Measurements from ENCODE around the gene PAF1.

PAF1 gene

DNA sequence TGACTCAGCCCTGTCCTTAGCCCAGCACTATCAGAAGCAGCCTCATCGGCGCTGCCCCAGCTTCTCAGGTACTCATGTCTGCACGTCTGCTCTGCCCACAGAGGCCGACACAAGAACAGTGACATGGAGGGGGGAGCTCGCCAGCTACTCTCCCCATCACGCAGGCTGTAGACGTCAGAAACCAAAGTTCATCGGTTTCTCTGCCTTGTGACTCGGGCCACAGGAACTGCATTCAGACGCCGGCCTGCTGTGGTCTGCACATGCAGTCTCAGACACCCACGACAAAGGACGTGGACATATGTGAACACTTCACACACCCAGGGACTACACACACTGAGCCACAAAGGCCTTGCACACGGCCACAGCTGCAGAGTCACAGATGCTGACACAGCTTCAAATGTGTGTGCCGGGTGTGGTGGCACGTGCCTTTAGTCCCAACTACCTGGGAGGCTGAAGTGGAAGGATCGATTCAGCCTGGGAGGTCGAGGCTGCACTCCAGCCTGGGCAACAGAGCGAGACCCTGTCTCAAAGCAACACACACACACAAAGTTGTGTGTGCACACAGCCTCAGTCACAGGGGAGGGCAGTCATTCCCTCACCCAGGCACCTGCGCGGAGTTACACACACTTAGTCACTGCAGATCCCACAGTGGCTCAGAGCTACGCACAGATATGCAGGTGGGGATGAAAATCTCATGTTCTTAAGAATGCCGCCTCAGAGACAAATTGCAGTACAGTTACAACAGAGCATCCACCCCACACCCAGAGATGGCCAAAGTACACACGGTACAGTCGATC lies 10.8 kb upstream of the PAF1 start:
- no peak for DNase-seq (ENCODE audit: insufficient read length, low spot score)
- TF ChIP-seq POLR2AphosphoS5 (IDR thresholded peaks at IDR 0.05; ENCODE audit: low read depth, low read length) (peak; percentile 11; the same call in 1 of the 2 replicates), PAX5 (IDR thresholded peaks at IDR 0.05; ENCODE audit: insufficient read depth, low read length, severe bottlenecking) (no peak), POLR2A (IDR thresholded peaks at IDR 0.05; ENCODE audit: low read depth, low read length) (no peak; the same call in 1 of the 2 replicates), POU2F2 (IDR thresholded peaks at IDR 0.05; ENCODE audit: low read depth, low read length) (peak; percentile 6; the same call in 1 of the 2 replicates), TAF1 (IDR thresholded peaks at IDR 0.05; ENCODE audit: low read depth, low read length) (peak; percentile 53), SPI1 (IDR thresholded peaks at IDR 0.05; ENCODE audit: low read depth, low read length) (no peak)
- FAIRE-seq, result no peak

DNA sequence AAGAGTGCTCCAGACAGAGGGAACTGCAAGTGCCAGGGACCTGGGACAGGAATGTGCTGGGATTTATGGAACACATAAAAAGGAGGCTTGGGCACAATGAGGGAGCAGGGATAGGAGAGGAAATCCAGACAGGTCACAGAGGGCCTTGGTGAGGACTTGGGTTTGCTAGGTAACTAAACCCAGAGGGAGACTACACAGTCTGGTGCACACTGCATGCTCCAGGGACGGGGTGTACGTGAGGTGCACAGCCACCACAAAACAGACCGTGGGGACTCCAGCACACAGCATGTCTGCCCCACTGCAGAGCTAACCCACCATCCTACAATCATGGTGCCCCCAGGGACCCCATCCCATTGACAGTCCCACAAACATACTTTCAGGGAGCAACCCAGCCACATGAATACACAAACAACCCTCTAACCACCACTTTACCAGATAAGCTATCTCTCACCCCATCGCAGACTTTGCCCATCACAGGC lies 10.2 kb upstream of the PAF1 start:
- TF ChIP-seq POLR2A (IDR thresholded peaks at IDR 0.05; ENCODE audit: low read depth, low read length), result no peak
- no peak for TF ChIP-seq PAX5 (IDR thresholded peaks at IDR 0.05; ENCODE audit: insufficient read depth, low read length, severe bottlenecking)
- no peak for TF ChIP-seq TAF1 (IDR thresholded peaks at IDR 0.05; ENCODE audit: low read depth, low read length)
- TF ChIP-seq POU2F2 (IDR thresholded peaks at IDR 0.05; ENCODE audit: low read depth, low read length), result peak; percentile 31; the same call in 1 of the 2 replicates
- no peak for TF ChIP-seq POLR2AphosphoS5 (IDR thresholded peaks at IDR 0.05; ENCODE audit: low read depth, low read length)
- TF ChIP-seq SPI1 (IDR thresholded peaks at IDR 0.05; ENCODE audit: low read depth, low read length), result no peak
- FAIRE-seq, result no peak

DNA sequence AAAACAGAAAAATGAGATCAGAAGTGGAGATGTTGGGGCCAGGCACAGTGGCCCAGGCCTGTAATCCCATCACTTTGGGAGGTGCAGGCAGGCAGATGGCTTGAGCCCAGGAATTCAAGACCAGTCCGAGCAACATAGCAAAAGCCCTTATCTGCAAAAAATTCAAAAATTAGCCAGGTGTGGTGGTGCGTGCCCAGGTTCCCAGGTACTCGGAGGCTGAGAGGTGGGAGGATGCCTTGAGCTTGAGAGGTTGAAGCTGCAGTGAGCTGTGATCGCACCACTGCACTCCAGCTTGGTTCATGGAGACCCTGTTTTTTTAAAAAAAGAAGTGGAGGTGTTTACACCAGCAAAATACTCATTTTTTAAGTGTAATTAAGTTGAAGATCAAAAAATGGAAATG lies 9.2 kb upstream of the PAF1 start:
- FAIRE-seq (no peak), DNase-seq (ENCODE audit: insufficient read length, low spot score) (no peak)
- TF ChIP-seq PAX5 (IDR thresholded peaks at IDR 0.05; ENCODE audit: insufficient read depth, low read length, severe bottlenecking) (no peak), POLR2AphosphoS5 (IDR thresholded peaks at IDR 0.05; ENCODE audit: low read depth, low read length) (no peak), POLR2A (IDR thresholded peaks at IDR 0.05; ENCODE audit: low read depth, low read length) (no peak), POU2F2 (IDR thresholded peaks at IDR 0.05; ENCODE audit: low read depth, low read length) (no peak), TAF1 (IDR thresholded peaks at IDR 0.05; ENCODE audit: low read depth, low read length) (no peak), SPI1 (IDR thresholded peaks at IDR 0.05; ENCODE audit: low read depth, low read length) (no peak)

More for the DNA sequence above, 10.2 kb upstream of the PAF1 start:
- DNase-seq (ENCODE audit: insufficient read length, low spot score), result no peak

DNA sequence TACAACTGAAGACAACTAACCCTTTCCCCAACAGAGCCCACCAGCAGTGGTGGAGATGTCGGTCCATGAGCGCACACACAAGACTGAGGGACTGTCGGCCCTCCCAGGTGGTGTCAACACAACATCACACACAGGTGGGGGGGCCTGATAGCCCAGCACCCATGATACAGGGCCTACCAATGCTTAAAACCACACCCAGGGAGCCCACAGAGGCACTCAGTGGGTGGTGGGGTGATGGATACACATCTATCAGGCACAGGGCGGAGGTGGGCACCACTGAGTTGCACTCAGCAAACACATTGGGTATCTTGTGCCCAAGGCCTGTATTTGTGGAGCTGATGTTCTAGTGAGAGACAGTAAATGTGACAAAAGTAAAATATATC lies 8.8 kb upstream of the PAF1 start:
- DNase-seq (ENCODE audit: insufficient read length, low spot score), result no peak
- TF ChIP-seq POLR2A (IDR thresholded peaks at IDR 0.05; ENCODE audit: low read depth, low read length), result no peak
- no peak for TF ChIP-seq SPI1 (IDR thresholded peaks at IDR 0.05; ENCODE audit: low read depth, low read length)
- TF ChIP-seq PAX5 (IDR thresholded peaks at IDR 0.05; ENCODE audit: insufficient read depth, low read length, severe bottlenecking), result no peak
- no peak for TF ChIP-seq TAF1 (IDR thresholded peaks at IDR 0.05; ENCODE audit: low read depth, low read length)
- peak; percentile 24; the same call in 1 of the 2 replicates for TF ChIP-seq POU2F2 (IDR thresholded peaks at IDR 0.05; ENCODE audit: low read depth, low read length)
- no peak for TF ChIP-seq POLR2AphosphoS5 (IDR thresholded peaks at IDR 0.05; ENCODE audit: low read depth, low read length)
- FAIRE-seq, result no peak

DNA sequence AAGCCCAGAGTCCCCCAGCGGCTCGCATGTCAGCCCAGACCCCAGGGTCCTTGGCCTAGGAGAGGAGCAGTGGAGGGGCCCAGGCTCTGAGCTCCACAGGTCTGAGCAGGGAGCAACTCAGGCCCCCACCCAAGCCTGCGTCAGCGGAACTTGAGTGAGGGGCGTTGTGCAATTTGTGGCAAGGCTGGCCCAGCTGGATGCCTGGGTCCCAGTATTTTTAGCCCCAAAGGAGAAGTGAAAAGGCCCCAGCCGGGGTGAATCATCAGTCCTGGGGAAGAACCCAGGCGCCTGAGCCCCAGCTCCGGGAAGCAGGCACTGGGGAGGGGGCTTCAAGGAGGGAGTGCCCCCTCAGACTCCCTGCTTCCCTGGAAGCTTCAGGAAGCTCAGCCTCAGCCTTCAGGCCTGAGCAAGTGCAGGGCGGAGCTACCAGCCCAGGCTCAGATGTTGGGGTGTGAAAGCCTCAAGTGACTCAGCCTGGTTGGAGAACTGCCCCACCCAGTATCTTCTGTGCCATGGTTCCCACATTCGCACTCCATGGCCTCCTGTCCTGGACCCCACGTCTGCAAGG lies 7.5 kb upstream of the PAF1 start:
- TF ChIP-seq SPI1 (IDR thresholded peaks at IDR 0.05; ENCODE audit: low read depth, low read length) (peak; percentile 83), POLR2A (IDR thresholded peaks at IDR 0.05; ENCODE audit: low read depth, low read length) (no peak), POLR2AphosphoS5 (IDR thresholded peaks at IDR 0.05; ENCODE audit: low read depth, low read length) (peak; percentile 26; the same call in 1 of the 2 replicates)
- FAIRE-seq (peak; percentile 38), DNase-seq (ENCODE audit: insufficient read length, low spot score) (no peak)

DNA sequence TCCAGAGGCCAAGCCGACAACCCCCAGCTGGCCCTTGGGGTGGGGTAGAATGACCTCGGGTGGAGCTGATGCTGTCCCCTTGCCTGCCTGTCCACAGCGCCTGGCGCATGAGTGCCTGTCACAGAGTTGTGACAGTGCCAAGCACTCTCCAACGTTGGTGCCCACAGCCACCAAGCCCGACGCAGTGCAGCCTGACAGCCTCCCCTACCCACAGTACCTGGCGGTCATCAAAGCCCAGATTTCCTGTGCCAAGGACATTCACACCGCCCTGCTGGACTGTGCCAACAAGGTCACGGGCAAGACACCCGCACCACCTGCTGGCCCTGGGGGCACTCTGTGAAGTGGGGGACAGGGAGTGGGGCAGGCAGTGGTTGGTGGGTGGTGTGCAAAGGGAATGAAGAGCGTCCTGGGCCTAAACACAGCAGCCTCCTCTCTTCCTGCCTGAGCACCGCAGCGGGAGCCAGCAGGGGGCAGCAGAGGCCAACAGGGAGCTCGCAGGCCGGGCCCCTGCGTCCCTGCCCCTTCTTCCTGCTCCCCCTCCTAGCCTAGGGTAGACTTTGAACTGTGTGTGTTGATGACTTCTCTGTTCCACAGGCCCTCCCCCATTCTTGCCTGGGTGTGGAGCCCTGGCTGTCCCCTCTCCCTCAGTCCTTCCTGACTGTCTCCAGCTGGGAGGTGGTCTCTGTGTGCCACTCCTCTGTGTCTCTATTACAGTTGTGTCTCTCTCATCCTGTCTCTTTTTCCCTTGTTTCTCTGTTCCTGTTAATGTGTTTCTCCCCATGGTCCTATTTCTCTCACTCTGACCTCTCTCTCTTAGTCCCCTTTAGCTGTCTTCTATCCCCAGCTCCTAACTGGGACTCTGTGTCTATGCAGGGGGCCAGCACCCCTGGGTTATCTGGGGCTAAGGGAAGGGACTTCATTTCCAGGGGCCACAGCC lies 6.7 kb upstream of the PAF1 start:
- FAIRE-seq (peak; percentile 80), DNase-seq (ENCODE audit: insufficient read length, low spot score) (peak; percentile 87)
- TF ChIP-seq POU2F2 (IDR thresholded peaks at IDR 0.05; ENCODE audit: low read depth, low read length) (no peak), SPI1 (IDR thresholded peaks at IDR 0.05; ENCODE audit: low read depth, low read length) (no peak), POLR2AphosphoS5 (IDR thresholded peaks at IDR 0.05; ENCODE audit: low read depth, low read length) (0 out of 2 replicates have a peak, but pooled peaks have one; percentile 63)

DNA sequence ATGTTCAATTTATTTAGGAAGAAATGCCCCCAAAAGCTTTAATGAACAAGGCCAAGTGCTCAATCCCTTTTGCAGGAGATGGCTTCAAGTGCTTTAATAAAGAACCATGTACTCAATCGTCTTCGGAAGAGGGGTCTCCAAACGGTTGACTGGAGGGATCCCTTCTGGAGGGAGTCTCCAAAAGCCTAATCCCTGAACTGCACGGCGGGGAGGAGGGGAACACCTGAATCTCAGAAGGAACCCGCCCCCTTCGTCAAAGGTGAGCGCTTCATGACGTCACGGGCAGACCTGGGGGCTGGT lies 505 bp downstream of the PAF1 start:
- DNase-seq (ENCODE audit: insufficient read length, low spot score) (no peak), FAIRE-seq (no peak)
- TF ChIP-seq SPI1 (IDR thresholded peaks at IDR 0.05; ENCODE audit: low read depth, low read length) (no peak), TAF1 (IDR thresholded peaks at IDR 0.05; ENCODE audit: low read depth, low read length) (no peak), POLR2A (IDR thresholded peaks at IDR 0.05; ENCODE audit: low read depth, low read length) (no peak), POU2F2 (IDR thresholded peaks at IDR 0.05; ENCODE audit: low read depth, low read length) (no peak), PAX5 (IDR thresholded peaks at IDR 0.05; ENCODE audit: insufficient read depth, low read length, severe bottlenecking) (no peak)

DNA sequence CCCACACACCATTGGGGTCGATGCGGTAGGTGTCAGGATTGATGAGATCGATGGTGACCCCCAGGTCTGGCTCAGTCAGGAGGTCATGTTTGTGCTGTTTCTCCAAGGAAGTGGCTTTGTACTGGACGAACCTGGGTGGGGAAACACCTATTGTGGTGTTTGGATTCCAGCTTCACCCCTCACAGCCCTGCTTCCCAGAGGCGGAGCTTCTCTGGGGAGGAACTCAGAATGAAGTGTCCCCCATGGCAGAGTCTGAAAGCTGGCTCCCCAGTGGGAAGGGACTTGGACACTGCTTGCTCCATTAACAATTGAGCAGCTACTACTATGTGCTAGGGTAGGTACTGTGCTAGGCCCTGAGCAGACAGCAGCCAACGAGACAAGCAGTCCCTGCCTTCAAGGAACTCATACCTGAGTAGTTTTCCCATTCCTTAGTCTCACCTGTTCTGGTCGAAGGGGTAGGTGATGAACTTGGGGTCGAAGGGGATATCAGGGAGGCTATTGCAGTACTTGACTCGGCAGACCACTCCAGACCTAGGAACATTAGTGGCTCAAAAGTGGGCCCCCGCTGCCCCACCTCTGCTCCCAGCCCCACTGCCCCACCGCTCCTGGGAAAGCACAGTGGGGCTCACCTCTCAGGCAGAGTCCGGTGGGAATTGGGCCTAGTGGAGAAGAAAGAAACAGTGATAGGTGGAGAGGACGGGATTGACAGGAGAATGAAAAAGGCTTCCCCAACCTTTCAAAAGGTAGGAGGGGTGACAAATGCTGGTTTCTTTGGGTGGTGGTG lies 1.1 kb downstream of the PAF1 start:
- no peak for TF ChIP-seq POLR2AphosphoS5 (IDR thresholded peaks at IDR 0.05; ENCODE audit: low read depth, low read length)
- TF ChIP-seq POU2F2 (IDR thresholded peaks at IDR 0.05; ENCODE audit: low read depth, low read length), result no peak
- TF ChIP-seq POLR2A (IDR thresholded peaks at IDR 0.05; ENCODE audit: low read depth, low read length), result no peak
- TF ChIP-seq SPI1 (IDR thresholded peaks at IDR 0.05; ENCODE audit: low read depth, low read length), result no peak
- no peak for TF ChIP-seq TAF1 (IDR thresholded peaks at IDR 0.05; ENCODE audit: low read depth, low read length)
- TF ChIP-seq PAX5 (IDR thresholded peaks at IDR 0.05; ENCODE audit: insufficient read depth, low read length, severe bottlenecking), result no peak
- no peak for FAIRE-seq
- no peak for DNase-seq (ENCODE audit: insufficient read length, low spot score)
